Glomerular visceral epithelial cell (primary cell): Measurements from ENCODE around the gene WIPF3.
A peak's percentile ranks its signal among the peaks of the same experiment; 100 is the strongest.

Experiments
- DNase-seq: peaks from one replicate; pipeline ENCODE4 v3.0.0-alpha.2; 2016; ENCODE audit errors: extremely low spot score

The WIPF3 gene

DNA sequence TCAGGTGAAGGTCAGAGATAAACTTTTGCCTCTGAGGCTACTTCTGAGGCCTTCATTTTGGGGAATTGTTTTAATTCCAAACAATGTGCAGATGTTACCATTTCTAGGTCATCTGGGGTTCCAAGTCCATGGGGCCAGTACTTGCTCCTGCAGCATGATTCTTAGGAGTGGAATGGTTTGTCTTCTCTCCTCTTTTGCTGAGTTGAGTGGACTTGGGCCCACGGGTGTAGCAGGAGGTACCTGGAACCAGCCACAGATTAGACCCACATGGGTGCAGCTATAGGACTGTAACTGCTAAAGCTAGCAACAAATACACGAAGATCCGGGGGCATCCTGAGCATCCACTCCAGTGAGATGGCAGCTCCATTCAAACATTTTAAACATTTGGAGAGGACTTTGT is 41.6 kb downstream of the WIPF3 start:
- DNase-seq = no peak

DNA sequence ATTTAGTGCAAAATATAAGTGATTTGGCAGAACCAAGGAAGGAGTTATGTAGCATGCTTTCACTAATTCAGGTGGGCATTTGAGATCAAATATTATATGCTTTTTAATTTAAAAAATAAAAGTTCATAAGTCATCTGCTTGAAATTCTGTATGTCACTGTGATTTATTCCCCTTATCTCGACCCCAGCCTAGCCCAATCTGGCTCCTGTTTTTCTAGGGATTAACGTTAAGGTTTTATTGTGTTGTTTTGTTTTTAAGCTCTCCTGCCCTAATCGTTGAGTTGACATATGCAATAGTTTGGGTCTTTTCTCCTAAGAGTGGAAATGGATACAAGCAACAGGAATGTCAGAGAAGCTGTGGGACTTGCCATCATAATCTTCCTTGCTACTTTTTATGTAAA is 42.6 kb downstream of the WIPF3 start:
- DNase-seq = no peak

DNA sequence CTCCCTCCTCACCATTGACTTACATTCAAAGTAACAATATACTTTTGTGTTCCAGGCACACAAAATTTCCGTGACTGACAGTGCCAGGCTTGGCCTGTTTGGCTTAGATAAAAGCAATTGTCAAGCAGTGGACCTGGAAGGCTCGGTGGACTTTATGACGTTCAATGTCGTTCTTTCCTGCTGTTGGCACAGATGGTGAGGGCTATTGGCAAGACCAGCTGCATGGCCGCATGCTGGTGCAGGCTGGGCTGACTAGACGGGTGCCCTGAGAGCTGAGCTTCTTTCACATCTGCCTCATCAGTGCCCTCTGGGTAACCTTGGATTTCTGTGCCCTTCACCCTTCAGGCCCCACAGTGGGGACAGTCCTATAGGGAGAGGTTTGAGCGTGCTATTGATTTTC is 45.2 kb downstream of the WIPF3 start:
- no peak for DNase-seq

DNA sequence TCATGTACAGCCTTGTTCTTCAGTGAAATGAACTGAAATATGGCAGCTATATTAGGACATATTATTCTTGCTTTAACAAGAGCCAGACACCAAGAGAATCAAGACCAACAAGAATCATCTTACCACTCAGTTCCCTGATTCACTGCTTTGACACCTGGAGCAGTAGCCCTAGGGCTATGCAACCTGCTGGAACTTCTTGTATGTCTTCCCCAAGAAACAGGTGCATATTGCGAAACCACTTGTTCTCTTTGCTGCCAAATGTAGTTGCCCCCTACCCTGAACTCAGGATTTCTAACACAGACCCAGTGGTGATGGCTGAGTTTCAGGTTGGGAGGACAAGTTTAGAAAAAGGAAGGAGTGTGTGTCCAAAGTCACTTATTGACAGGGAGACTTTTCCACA is 46.1 kb downstream of the WIPF3 start:
- DNase-seq = no peak

DNA sequence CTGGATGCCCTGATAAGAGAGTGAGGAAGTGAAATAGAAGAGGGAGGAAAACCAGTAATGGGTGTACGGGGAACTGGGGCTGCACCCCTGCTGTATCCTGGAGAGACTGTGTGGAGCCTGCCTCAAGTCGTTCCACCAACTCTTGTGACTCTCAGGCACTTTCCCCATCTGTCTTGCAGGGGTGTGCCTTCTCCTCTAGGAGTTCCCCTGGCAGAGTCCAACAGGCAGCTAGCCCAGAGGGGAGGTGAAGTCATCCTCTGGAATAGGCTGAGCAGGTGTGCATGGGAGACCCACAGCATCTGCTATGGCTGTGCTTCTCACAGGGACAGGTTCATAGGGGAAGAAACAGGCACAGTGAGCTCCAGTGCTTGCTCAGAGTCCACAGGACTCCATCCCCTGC is 46.8 kb downstream of the WIPF3 start:
- DNase-seq = no peak

DNA sequence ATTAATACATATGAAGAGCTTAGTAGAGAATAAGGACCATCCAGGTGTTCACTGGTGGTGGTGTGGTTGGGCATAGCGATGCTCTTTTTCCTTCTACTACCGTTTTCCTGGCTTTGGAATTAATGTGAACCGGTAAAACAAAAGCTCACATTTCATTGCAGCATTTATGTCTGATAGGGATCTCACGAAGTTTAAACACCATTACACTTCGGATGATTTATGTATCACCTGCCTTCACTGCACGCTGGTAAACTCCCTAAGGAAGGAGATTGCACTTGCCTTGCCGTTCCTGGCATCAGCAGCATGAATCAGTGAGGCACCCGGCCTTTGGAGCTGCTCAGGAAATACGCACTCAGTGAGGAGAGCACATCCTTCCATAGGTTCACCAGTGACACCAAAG is 47.5 kb downstream of the WIPF3 start:
- no peak for DNase-seq

DNA sequence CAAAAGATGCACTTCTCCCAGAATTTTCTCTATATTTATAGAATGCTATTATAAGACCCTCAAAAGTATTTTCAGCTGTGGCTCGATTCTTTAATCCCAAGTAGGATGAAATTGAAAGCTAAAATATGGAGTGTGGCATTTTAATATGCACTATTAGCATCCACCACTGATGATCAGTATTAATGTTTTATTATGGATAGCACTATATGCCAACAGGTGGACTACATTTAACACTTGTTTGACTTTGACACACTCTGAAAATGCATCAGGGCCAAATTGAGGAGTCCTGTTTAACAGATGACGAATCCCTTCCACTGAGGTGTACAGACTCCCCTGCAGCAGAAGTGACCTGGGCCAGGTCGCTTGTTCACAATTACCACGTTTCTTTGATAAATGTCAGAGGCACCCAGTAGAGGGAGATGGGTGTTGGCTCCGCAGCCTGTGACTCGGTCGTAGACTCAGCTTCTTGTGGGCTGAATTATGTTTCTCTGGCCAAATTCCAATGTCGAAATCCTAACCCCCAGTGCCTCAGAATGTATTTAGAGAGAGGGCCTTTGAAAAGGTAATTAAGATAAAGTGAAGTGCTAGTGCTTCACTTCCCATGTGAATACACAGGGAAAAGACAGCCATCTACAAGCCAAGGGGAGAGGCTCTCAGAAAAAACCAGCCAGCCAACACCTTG is 48.1 kb downstream of the WIPF3 start:
- no peak for DNase-seq

DNA sequence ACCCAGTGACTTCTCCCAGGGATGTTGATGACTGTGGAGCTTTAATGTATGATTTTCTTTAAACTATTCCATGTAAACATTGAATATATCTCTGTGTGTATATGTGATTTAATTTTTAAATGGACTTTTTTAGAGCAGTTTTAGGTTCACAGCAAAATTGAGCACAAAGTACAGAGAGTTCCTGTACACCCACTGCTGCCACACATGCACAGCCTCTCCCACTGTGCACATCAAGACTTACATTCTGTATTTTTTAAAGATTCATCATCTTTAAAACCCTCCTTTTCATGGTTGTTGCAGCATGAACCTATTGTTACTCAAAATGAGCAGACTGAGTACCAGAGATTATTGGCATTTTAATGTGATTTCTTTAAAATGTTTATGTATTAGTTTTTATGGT is 51.3 kb downstream of the WIPF3 start:
- DNase-seq = no peak

DNA sequence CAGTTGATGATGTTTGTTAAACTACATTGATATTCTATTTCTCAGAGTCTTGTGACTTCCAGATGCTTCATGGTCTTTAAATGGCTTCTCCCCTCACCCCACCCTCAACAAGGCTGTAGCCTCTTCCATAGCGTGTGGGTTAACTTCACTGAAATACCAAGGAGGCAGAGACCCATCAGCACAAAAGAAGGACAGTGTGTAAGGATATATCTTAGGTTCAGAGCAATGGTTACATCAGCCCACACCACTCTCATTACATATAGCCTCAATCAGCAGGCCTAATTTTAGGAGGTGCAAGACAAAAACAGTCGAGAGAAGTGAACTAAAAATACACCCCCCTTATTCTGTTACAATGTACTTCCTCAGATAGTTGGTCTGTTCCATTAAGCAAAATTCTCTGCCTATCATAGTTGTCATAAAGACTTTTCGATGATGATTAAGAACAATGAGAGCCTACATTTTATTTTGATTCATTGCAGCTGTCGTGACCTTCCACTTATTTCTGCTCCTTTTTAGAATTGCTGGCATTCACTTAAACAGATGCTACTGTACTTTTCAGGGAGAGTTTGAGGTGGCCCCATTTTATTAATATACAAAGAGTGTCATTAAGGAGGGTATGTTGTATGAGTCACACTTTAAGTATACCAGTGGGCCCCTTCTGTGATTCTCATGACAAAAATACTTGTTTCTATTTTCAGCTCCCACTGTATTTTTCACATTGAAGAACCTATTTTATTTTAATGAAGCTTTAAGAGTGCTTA is 52.1 kb downstream of the WIPF3 start:
- DNase-seq = no peak

DNA sequence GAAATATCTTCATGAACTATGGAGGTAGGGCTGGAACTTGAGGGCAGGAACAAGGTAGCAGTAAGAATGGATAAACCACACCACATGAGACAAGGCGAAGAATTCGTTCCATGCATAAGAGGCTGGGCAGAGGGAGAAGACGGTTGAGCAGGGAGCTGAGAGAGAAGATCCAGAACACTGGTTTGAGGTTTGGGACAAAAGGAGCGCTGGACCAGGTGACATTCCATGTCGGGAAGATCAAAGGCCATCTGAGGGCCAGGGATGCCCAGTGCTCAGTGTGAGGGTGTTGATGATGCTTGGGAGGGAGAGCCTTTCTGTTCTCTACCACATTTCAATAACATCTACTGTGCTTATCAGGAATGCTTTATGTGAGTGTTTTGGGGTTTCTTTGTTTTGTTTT is 52.8 kb downstream of the WIPF3 start:
- DNase-seq = no peak

DNA sequence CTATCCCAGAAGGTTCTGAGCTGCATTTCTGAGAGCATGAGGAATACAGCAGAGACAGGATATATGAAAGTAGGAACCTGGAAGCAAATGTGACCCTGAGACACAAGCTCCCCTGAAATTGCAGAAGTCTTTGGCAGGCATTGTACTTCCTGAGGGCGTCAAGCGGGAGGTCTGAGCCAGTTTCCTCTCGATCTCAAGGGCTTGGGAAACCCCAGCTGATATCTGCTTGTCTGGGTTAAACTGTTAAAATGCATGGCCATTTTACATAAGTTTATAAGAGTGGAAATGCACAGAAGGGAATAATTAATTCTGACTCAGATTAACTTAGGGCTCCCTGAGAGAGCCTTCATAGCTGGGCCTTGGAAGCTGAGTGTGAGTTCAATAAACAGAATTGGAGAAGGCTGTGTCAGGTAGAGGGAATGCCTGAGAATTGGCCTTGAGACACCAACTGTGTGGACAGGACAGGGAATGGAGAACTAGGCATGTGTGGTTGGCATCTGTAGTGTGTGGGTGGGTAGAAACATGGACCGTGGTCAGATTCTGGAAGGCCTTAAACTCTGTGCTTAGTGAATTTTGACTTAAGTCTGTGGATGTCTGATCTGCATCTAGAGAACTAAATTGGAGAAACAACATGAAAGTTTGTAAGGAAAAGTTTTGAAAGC is 53.3 kb downstream of the WIPF3 start:
- no peak for DNase-seq

DNA sequence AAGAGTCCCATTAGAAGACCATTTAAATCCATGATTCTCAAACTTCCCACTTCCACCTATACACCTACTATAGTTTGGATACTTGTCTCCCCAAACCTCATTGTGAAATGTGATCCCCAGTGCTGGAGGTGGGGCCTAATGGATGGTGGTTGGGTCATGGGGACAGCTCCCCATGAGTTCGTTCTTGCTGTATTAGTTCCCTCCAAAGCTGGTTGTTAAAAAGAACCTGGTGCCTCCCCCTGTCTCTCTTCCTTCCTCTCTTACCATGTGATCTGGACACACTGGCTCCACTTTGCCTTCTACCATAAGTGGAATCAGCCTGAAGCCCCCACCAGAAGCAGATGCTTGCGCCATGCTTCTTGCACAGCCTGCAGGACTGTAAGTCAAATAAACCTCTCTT is 53.9 kb downstream of the WIPF3 start:
- no peak for DNase-seq

DNA sequence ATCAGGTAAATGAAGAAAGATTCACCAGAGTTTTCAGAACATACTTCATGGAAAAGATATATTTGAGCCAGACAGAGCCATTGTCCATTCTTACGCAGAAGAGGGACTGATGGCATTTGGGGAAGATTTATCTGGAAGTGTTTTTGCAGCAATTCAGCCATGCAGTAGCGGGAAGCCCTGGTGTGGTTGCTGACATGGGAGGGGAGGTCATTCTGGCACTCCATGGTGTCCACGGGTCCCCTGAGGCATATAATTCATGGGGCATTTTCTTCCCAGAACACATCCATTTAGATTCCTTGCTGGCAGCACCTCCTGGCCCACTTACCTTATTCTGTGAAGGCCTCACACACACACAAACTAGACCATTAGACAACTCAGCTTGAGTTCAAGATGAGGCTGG is 55.6 kb downstream of the WIPF3 start:
- DNase-seq = no peak

DNA sequence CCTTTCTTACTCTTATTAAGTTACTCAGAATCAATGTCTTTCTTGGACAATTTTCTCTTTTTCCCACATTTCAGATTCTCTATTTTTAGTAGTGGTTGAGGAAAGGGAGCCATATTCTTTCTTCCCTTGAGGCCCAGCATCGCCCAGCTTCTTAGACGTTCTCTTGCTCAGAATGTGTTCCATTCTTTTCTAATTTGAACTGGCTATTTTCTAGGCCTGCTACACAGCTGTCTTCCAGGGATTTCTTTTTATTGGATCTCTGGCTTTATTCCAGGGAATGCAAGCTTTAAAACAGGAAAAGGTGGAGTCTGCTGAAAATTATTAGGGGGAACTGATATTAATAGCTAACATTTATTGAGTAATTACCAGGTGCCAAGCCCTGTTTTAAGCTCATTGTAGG is 58.3 kb downstream of the WIPF3 start:
- DNase-seq = no peak

DNA sequence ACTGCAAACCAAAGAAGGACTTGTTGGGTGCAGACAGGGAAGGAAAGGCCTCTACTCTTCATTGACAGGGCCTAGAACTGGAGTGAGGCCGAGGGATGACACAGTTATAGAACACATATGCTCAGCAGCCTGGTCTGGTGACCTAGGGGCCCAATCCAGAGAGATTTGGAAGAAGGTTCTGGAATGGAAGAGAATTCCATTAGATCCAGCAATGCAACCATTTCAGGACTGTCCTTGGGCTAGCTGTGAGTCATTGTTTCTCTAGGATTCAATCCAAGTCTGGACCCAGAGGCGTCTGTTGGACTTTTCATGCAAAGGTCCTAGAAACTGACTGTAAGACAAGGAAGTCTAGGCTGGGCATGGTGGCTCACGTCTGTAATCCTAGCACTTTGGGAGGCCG is 59.2 kb downstream of the WIPF3 start:
- DNase-seq = peak; percentile 49

DNA sequence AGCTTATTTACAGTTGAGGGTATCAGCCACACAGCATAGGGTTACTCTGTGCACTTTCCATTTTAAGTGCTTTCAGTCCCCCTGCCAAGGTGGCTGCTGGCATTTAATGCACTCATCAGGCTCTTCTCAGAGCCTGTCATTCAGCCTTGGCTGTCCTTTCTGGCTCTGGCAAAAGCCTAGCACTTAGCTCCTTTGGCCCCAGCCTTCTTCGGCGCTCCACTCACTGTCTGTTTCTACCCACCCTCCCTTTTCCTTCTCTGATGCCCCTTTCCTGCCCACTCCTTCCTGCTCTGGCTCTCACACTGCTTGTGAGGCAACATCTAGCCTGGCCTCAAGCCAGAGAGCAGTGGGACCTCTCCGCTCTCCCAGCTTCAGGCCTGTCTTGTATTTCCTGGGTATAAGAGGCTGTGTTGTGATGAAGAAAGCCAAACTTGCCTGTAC is 60.2 kb downstream of the WIPF3 start:
- no peak for DNase-seq

DNA sequence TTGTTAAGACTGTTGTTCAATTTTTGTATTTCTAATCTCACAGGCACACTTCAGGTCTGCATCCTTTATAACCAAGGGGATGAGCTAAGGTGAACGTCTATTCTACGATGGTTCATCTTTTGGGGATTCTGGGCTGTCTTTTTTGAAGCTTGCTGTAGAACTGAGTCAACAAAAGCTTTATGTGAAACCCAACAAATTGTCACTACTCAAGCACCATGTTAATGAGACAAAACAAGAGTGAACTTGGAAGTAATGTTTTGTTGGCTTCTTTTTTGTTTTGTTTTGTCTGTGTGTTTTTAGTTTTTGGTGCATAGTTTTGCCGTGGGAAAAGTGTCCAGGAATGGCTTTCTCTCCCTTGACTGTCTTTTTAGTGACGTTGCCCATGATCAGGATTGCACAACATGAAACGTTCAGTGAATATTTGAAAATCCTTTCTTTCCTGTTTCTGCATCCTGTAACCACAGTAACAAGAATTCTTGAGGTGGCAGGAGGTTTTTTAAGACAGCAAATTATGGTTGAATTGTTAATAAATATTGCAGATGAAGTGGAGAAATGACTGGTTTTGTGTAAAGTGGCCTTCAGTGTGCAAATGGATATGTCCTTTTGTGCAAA is 65.6 kb downstream of the WIPF3 start:
- no peak for DNase-seq

DNA sequence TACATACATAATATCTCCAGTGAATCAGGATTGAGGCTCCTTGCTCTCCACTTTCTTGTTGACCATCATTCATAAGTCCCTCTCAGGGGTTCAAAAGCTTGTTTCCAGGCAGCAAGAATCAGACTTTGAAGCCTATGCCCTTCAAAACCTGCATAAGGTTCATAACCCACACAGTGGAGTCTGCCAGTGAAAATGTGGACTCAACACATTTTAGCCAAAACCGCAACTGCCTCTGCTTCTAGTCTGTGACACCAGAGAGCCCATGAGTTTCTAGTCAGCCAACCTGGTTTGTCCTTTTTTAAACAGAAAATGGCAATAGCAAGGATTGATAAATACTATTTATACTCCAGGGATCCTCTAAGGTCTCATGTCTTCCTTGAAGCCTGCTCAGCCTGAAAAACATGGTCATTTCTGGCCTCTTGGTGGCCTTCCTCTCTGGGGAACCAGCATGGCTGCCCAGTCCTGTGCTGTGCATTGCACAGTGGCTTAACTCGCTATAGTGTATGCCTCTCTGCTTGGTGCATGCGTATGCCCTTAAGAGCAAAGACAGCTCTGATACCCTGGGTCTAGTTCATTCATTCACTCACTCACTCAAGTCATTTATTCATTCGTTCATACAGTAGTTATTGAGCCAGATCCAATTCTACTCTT is 67.5 kb downstream of the WIPF3 start:
- no peak for DNase-seq

DNA sequence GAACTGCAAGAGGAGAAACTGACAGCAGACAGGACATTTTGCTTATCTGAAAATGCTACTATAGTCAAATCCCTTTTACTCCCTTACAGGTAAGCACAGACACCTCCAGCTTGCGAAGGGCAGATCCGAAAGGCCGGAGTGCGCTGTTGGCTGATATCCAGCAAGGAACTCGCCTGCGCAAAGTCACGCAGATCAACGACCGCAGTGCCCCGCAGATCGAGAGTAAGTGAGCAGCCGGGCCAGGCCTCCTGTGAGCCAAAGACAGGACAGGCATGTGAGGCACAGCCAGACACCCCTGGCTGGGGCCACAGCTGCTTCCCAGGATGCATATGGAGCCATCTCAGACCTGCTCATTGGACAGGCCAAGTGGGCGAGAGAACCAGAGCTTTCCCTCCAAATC is 69.4 kb downstream of the WIPF3 start:
- no peak for DNase-seq

DNA sequence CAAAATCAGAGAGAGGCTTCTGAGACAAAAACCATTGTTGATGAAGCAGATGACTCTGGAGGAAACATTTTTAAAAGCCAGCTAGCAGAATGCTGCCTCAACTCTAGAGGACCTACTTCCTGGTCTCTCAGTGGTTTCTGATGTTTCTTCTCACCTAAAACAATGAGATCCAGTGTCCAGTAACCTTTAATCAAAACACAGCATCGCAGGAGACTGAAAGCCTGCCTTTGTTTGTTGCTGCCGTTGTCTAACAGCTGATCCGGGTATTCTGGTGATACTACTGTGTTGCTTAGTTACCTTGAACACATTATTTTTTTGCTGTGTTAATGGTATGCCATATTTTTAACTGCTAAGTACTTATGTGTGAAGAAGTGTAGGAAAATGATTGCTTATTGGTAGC is 70.9 kb downstream of the WIPF3 start:
- no peak for DNase-seq

DNA sequence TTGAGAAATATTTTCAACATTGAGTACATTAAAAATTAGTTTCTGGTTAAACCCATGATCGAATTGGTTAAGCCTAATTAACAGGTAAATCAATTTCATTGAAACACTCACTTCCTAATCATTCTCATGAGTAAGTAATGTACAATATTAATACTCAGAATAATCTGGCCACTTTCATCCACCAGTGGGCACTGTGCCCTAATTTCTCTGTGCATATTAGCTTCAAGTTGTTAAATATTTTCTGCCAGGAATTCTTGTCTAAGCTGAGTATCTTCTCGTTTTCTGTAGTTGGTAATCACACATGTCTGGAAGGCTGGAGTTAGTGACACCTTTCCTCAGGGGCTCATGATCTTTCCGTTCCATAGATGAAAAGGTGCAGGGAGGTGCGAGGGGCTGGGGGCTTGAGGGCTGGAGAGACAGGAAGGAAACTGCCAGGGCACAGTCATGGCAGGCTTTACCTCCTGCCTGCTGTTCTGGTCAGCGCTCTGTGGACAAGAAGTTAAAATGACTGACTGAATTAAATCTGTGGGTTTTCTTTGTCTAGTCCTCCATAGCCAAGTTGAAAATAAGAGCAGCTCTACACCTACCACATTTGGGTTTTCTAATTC is 71.9 kb downstream of the WIPF3 start:
- peak; percentile 44 for DNase-seq

DNA sequence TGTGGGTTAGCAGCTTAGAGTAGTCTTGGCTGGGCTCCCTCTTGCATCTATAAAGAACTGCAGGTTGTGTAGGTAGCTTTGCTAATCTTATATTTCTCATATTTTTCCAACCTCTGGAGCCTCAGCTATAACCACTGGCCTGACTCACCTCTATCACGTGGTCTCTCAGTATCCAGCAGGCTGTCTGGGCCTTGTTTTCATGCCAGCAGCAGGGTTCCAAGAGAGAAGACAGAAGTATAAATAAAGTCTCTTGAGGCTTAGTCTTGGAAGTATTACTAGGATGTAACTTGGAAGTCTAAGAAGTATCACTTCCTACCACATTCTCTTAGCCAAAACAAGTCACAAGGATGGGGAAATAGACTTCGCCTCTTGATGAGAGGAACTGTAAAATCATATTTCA is 73.3 kb downstream of the WIPF3 start:
- peak; percentile 22 for DNase-seq
